Esophagus muscularis mucosa (tissue), 4 donors: Measurements from ENCODE around the gene PRDM5. TPM values are rescaled to one million over a fixed set of nuclear protein-coding genes. Genes with fewer than 3 reads are reported as not detected.

Source experiments
- DNase-seq: peaks from one replicate; pipeline ENCODE4 v3.0.0-alpha.2; 2017; ENCODE audit errors: extremely low spot score
- H3K27ac ChIP-seq, 4 donors: fragments of 200-600 bp; sonication (generic); replicated peaks in 1 of 4; 1 replicate in 3 of 4; 2 replicates in 1 of 4; pipeline ENCODE4 v1.5.1; 2016 to 2019; ENCODE audit warnings: mild to moderate bottlenecking in 1 of 4
- H3K27me3 ChIP-seq, 4 donors: fragments of 200-600 bp; sonication (generic); one replicate each; pipeline versions ENCODE4 v1.5.1 to v1.6.0; 2016 to 2019
- H3K36me3 ChIP-seq, 4 donors: fragments of 200-600 bp; sonication (generic); one replicate each; pipeline ENCODE4 v1.5.1; 2016 to 2019
- H3K4me1 ChIP-seq, 4 donors: fragments of 200-600 bp; sonication (generic); one replicate each; pipeline ENCODE4 v1.5.1; 2016 to 2019
- H3K4me3 ChIP-seq, 4 donors: fragments of 200-600 bp; sonication (generic); 1 replicate in 2 of 4; 2 replicates in 2 of 4; pipeline ENCODE4 v1.5.1; 2016 to 2019; ENCODE audit warnings: mild to moderate bottlenecking in 4 of 4, moderate library complexity in 1 of 4
- H3K9me3 ChIP-seq, 4 donors: fragments of 200-600 bp; sonication (generic); 1 replicate in 3 of 4; 2 replicates in 1 of 4; pipeline ENCODE4 v1.5.1; 2016 to 2019
- EP300 ChIP-seq: sonication (generic); formaldehyde crosslinking; IDR thresholded peaks from one replicate; pipeline ENCODE4 v1.6.1; 2017; ENCODE audit warnings: antibody characterized with exemption
- POLR2A ChIP-seq: fragments of 450-650 bp; IDR thresholded peaks from one replicate; pipeline ENCODE4 v1.6.1; 2017; ENCODE audit warnings: antibody characterized with exemption, moderate library complexity, mild to moderate bottlenecking, low read depth
- POLR2AphosphoS5 ChIP-seq, 2 donors: sonication (generic); formaldehyde crosslinking; IDR thresholded peaks; one replicate each; pipeline ENCODE4 v1.6.1; 2017; ENCODE audit warnings: antibody characterized with exemption in 2 of 2
- WGBS: methylation state at CpG from one replicate; pipeline ENCODE4 v1.1.5; 2018; 5-methylcytosine and 5-hydroxymethylcytosine counted together
- intact Hi-C: fragments of 100-400 bp; cut with DNase I; formaldehyde crosslinking; loops from one replicate; pipeline ENCODE4 v1.15.1; 2023
- total RNA-seq, 4 donors: library from RNA; depleted of rRNA; stranded (reverse); fragments of >200 nt; gene quantifications; one replicate each; pipeline versions ENCODE4 v1.1.0 to v1.2.1, GENCODE V29; 2016
- TF ChIP-seq, protein P1 (sequence below), 3 experiments: fragments of 200-600 bp in 2 of 3; fragments of 450-650 bp in 1 of 3; sonication (generic) in 2 of 3; IDR thresholded peaks; one replicate each; pipeline ENCODE4 v1.5.1; 2017 to 2019; ENCODE audit warnings: antibody characterized with exemption in 3 of 3, mild to moderate bottlenecking in 2 of 3, moderate library complexity in 1 of 3

PRDM5 gene
- total RNA-seq, 4 donors from 2014 or later = 10.8 to 17.0 (median 15.4) TPM

GRCh38 chr4:120869613-120870278 is 52.8 kb downstream of the PRDM5 start:
- TF ChIP-seq EP300 (no peak), POLR2A (no peak)
- H3K27ac ChIP-seq = no peak overlapping the region
- H3K27me3 ChIP-seq = no peaks in the 10 kb centered on the region
- peaks cover 0 to 2% (median under 1%) of the 10 kb centered on the region in 4 donors for H3K4me1 ChIP-seq
- DNase-seq = no peak
- 81% methylated on average over 5 of the region's 5 CpGs for WGBS
- no peak overlapping the region for H3K4me3 ChIP-seq
- no peaks in the 10 kb centered on the region for H3K9me3 ChIP-seq
- intact Hi-C loops = no loop called here
- H3K36me3 ChIP-seq = no peaks in the 10 kb centered on the region

- H3K36me3 ChIP-seq = no peaks in the 10 kb centered on the region
- H3K9me3 ChIP-seq = no peaks in the 10 kb centered on the region
- no peaks in the 10 kb centered on the region for H3K27me3 ChIP-seq
- TF ChIP-seq POLR2AphosphoS5 (IDR thresholded peaks at IDR 0.05) (no peak), EP300 (no peak), POLR2A (no peak)
- TF ChIP-seq, protein P1, sequence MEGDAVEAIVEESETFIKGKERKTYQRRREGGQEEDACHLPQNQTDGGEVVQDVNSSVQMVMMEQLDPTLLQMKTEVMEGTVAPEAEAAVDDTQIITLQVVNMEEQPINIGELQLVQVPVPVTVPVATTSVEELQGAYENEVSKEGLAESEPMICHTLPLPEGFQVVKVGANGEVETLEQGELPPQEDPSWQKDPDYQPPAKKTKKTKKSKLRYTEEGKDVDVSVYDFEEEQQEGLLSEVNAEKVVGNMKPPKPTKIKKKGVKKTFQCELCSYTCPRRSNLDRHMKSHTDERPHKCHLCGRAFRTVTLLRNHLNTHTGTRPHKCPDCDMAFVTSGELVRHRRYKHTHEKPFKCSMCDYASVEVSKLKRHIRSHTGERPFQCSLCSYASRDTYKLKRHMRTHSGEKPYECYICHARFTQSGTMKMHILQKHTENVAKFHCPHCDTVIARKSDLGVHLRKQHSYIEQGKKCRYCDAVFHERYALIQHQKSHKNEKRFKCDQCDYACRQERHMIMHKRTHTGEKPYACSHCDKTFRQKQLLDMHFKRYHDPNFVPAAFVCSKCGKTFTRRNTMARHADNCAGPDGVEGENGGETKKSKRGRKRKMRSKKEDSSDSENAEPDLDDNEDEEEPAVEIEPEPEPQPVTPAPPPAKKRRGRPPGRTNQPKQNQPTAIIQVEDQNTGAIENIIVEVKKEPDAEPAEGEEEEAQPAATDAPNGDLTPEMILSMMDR (IDR thresholded peaks at IDR 0.05) = no peak
- no peak overlapping the region for H3K27ac ChIP-seq
- H3K4me1 ChIP-seq = no peaks in the 10 kb centered on the region
- DNase-seq = no peak
- no peak overlapping the region for H3K4me3 ChIP-seq
- intact Hi-C loops = no loop called here
Observed at GRCh38 chr4:120867506-120867905, 55.0 kb downstream of the PRDM5 start.

DNA sequence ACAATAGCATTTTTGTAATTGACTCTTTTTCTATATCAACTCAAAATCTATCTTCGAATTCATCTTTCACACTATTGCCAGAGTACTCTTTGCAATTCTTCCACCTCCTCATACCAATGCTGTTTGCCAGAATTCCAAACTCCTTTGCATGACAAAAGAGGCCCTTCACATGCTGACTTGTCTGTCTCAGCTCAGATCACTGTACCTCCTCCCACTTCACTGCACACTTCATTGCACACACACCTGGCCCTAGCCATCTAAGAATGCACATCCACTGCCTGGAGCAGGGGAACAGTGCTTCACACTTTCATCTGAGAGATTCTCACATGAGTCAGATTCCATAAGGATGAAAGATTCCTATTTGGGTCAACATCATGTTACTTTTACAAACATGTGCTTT is 56.5 kb downstream of the PRDM5 start:
- no peak for TF ChIP-seq POLR2AphosphoS5 (IDR thresholded peaks at IDR 0.05)
- Histone ChIP-seq H3K27me3 (no peaks in the 10 kb centered on the region), H3K36me3 (no peaks in the 10 kb centered on the region), H3K9me3 (no peaks in the 10 kb centered on the region), H3K4me3 (no peak overlapping the region), H3K27ac (no peak overlapping the region), H3K4me1 (no peaks in the 10 kb centered on the region)
- no peak for DNase-seq
- intact Hi-C loops = no loop called here
- WGBS = 100% methylated on average over 1 of the region's 1 CpG

- DNase-seq = no peak
- no peak overlapping the region for H3K27ac ChIP-seq
- TF ChIP-seq, protein P1 (IDR thresholded peaks at IDR 0.05) = no peak
- TF ChIP-seq POLR2AphosphoS5 (IDR thresholded peaks at IDR 0.05) (no peak), POLR2A (no peak)
- no peaks in the 10 kb centered on the region for H3K9me3 ChIP-seq
- intact Hi-C loops = no loop called here
- H3K27me3 ChIP-seq = no peaks in the 10 kb centered on the region
- H3K36me3 ChIP-seq = no peaks in the 10 kb centered on the region
- 91% methylated on average over 2 of the region's 2 CpGs for WGBS
- no peaks in the 10 kb centered on the region for H3K4me1 ChIP-seq
- no peak overlapping the region for H3K4me3 ChIP-seq
Observed at GRCh38 chr4:120864969-120865368, 57.6 kb downstream of the PRDM5 start.

DNA sequence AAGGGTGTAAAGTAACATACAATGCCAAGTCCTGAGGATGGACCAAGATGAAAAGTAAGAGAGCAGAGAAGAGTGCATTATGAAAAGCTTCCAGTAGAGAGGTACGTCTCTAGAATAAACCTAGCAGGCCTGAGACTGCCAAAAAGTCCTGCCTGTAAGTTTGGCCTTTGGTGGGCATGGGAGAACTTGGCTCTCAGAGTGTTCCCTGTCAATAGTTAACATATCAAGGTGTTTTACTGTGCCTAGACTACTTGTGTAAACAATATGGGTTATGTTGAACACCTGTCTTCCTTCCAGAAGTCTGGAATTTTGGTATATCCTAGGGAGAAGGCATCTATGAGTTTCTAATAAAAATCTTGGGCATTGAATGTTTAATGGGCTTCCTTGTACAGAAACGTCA is 60.1 kb downstream of the PRDM5 start:
- H3K36me3 ChIP-seq = no peaks in the 10 kb centered on the region
- no peaks in the 10 kb centered on the region for H3K4me1 ChIP-seq
- intact Hi-C loops = no loop called here
- DNase-seq = no peak
- 83% methylated on average over 2 of the region's 2 CpGs for WGBS
- no peak overlapping the region for H3K27ac ChIP-seq
- H3K9me3 ChIP-seq = no peaks in the 10 kb centered on the region
- H3K27me3 ChIP-seq = no peaks in the 10 kb centered on the region
- no peak overlapping the region for H3K4me3 ChIP-seq
- TF ChIP-seq POLR2A = no peak
- TF ChIP-seq, protein P1 (IDR thresholded peaks at IDR 0.05) = no peak
- no peak for TF ChIP-seq POLR2AphosphoS5 (IDR thresholded peaks at IDR 0.05)
- TF ChIP-seq EP300 = no peak

DNA sequence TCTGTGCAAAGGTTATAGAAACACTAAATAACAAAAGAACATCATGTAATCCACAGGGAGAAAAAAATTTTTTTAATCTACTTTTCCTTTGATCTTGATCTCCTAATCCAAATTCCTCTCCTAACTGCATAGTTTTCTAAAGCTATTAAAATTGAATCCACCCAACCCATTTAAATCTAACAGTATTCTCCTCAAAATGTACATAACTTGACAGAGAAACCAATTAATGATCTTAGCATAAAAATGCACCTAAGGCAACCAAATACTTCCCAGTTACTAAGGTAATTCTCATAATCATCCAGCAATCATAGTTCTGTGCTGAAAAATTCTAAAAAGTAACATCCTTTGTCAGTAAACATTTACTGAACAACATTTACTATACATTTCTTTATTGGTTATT is 60.7 kb downstream of the PRDM5 start:
- intact Hi-C loops = no loop called here
- TF ChIP-seq POLR2AphosphoS5 (IDR thresholded peaks at IDR 0.05) (no peak), POLR2A (no peak), EP300 (no peak)
- TF ChIP-seq, protein P1 (IDR thresholded peaks at IDR 0.05) = no peak

More for the DNA sequence above, 60.7 kb downstream of the PRDM5 start:
- DNase-seq = no peak
- no peaks in the 10 kb centered on the region for H3K27me3 ChIP-seq
- H3K9me3 ChIP-seq = no peaks in the 10 kb centered on the region
- H3K4me1 ChIP-seq = no peaks in the 10 kb centered on the region
- no peaks in the 10 kb centered on the region for H3K36me3 ChIP-seq
- no peak overlapping the region for H3K27ac ChIP-seq
- H3K4me3 ChIP-seq = no peak overlapping the region
